ENCODE results near the gene UNC13A. TPM values are rescaled to one million over a fixed set of nuclear protein-coding genes. Genes with fewer than 3 reads are reported as not detected.

The UNC13A gene
- total RNA-seq, 1 donor from 2014 or later: 2.1 TPM

GRCh38 chr19:17722655-17723240, 34.6 kb upstream of the UNC13A start:
- H3K27me3 Mint-ChIP-seq (ENCODE audit: low read depth): no peaks in the 10 kb centered on the region
- no peaks in the 10 kb centered on the region for H3K9me3 Mint-ChIP-seq (ENCODE audit: low read depth)
- DNase-seq (ENCODE audit: low spot score): no peak
- H3K36me3 Mint-ChIP-seq (ENCODE audit: low read depth): peaks cover 2% of the 10 kb centered on the region
- H3K4me1 Mint-ChIP-seq (ENCODE audit: low read depth): peaks cover 27% of the 10 kb centered on the region
- no peak overlapping the region for H3K4me3 Mint-ChIP-seq (ENCODE audit: unreplicated experiment)
- no peak overlapping the region for H3K27ac Mint-ChIP-seq (ENCODE audit: unreplicated experiment)
- TF ChIP-seq CTCF (IDR thresholded peaks at IDR 0.05): no peak

GRCh38 chr19:17721821-17722220, 33.7 kb upstream of the UNC13A start:
- TF ChIP-seq CTCF (IDR thresholded peaks at IDR 0.05): no peak
- Mint-ChIP-seq H3K36me3 (ENCODE audit: low read depth) (peaks cover 2% of the 10 kb centered on the region), H3K27ac (ENCODE audit: unreplicated experiment) (no peak overlapping the region), H3K4me3 (ENCODE audit: unreplicated experiment) (peak overlapping the region; percentile 82), H3K9me3 (ENCODE audit: low read depth) (no peaks in the 10 kb centered on the region), H3K27me3 (ENCODE audit: low read depth) (no peaks in the 10 kb centered on the region), H3K4me1 (ENCODE audit: low read depth) (peaks cover 32% of the 10 kb centered on the region)
- DNase-seq (ENCODE audit: low spot score): no peak

- no peak for TF ChIP-seq CTCF (IDR thresholded peaks at IDR 0.05)
- H3K9me3 Mint-ChIP-seq (ENCODE audit: low read depth): no peaks in the 10 kb centered on the region
Measured at GRCh38 chr19:17721111-17721628, 33.0 kb upstream of the UNC13A start.

DNA sequence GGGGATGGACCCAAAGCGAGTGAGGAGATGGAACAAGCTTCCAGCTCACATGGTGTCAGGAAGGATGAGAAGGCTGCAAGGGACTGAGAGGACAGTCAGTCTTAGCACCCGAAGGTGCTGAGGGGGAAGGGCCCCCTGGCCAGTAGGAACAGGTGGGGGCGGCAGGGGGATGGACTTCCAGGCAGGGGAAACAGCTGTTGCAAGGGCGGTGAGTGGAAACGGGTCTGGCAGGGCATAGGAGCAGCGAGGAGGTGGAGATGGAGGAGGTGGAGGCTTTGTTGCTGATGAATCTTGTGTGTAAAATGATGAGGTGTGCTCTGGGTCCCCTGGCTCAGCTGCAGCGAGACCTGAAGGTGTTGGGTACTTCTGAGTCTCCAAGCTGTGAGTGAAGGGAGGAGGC, 32.3 kb upstream of the UNC13A start:
- peak overlapping the region; percentile 30 for H3K27ac Mint-ChIP-seq (ENCODE audit: unreplicated experiment)
- peaks cover 32% of the 10 kb centered on the region for H3K4me1 Mint-ChIP-seq (ENCODE audit: low read depth)
- H3K9me3 Mint-ChIP-seq (ENCODE audit: low read depth): no peaks in the 10 kb centered on the region
- H3K4me3 Mint-ChIP-seq (ENCODE audit: unreplicated experiment): peak overlapping the region; percentile 82
- H3K36me3 Mint-ChIP-seq (ENCODE audit: low read depth): peaks cover 2% of the 10 kb centered on the region
- H3K27me3 Mint-ChIP-seq (ENCODE audit: low read depth): no peaks in the 10 kb centered on the region
- no peak for DNase-seq (ENCODE audit: low spot score)
- no peak for TF ChIP-seq CTCF (IDR thresholded peaks at IDR 0.05)

More at GRCh38 chr19:17721111-17721628, 33.0 kb upstream of the UNC13A start:
- DNase-seq (ENCODE audit: low spot score): no peak
- Mint-ChIP-seq H3K27me3 (ENCODE audit: low read depth) (no peaks in the 10 kb centered on the region), H3K4me3 (ENCODE audit: unreplicated experiment) (peak overlapping the region; percentile 82), H3K4me1 (ENCODE audit: low read depth) (peaks cover 32% of the 10 kb centered on the region), H3K27ac (ENCODE audit: unreplicated experiment) (peak overlapping the region; percentile 77), H3K36me3 (ENCODE audit: low read depth) (peaks cover 2% of the 10 kb centered on the region)

- DNase-seq (ENCODE audit: low spot score): no peak
- peak overlapping the region; percentile 82 for H3K4me3 Mint-ChIP-seq (ENCODE audit: unreplicated experiment)
- peak overlapping the region; percentile 30 for H3K27ac Mint-ChIP-seq (ENCODE audit: unreplicated experiment)
- peaks cover 32% of the 10 kb centered on the region for H3K4me1 Mint-ChIP-seq (ENCODE audit: low read depth)
- no peaks in the 10 kb centered on the region for H3K9me3 Mint-ChIP-seq (ENCODE audit: low read depth)
- TF ChIP-seq CTCF (IDR thresholded peaks at IDR 0.05): no peak
- no peaks in the 10 kb centered on the region for H3K27me3 Mint-ChIP-seq (ENCODE audit: low read depth)
- H3K36me3 Mint-ChIP-seq (ENCODE audit: low read depth): no peaks in the 10 kb centered on the region
Measured at GRCh38 chr19:17719730-17720400, 31.7 kb upstream of the UNC13A start.
